Measurements from ENCODE around the gene UGT1A9. TPM values are rescaled to one million over a fixed set of nuclear protein-coding genes. Genes with fewer than 3 reads are reported as not detected.

UGT1A9 gene
- total and polyA plus RNA-seq, 2 of the 13 experiments (the other 11 are each of a cell fraction or from before 2014, with no cell fraction given): 0.07 TPM; not detected in 1

GRCh38 chr2:233756429-233757081 lies 84.9 kb downstream of the UGT1A9 start (continued):
- TF ChIP-seq NFIC (IDR thresholded peaks at IDR 0.05; ENCODE audit: low read length): peak; percentile 98
- TF ChIP-seq NR2C2 (CRISPR knock-in tag; IDR thresholded peaks at IDR 0.05; ENCODE audit: borderline replicate concordance): peak; percentile 82
- TF ChIP-seq MXI1 (IDR thresholded peaks at IDR 0.05; ENCODE audit: borderline replicate concordance, low read depth, low read length): no peak; the same call in 2 of the 3 replicates
- TF ChIP-seq NONO (IDR thresholded peaks at IDR 0.05): no peak
- peak; percentile 90 for TF ChIP-seq NONO (CRISPR knock-in tag; conservative IDR thresholded peaks at IDR 0.05)
- TF ChIP-seq ZFP1 (CRISPR knock-in tag; IDR thresholded peaks at IDR 0.05): peak; percentile 48; the same call in 1 of the 2 replicates
- TF ChIP-seq ZNF503 (CRISPR knock-in tag; IDR thresholded peaks at IDR 0.05): peak; percentile 100
- no peak for TF ChIP-seq TAF15 (IDR thresholded peaks at IDR 0.05; ENCODE audit: low read depth, low read length, poor library complexity, severe bottlenecking)
- peak; percentile 86; the same call in 1 of the 2 replicates for TF ChIP-seq FOXO1 (CRISPR knock-in tag; IDR thresholded peaks at IDR 0.05)
- TF ChIP-seq MED8 (CRISPR knock-in tag; IDR thresholded peaks at IDR 0.05; ENCODE audit: insufficient replicate concordance): peak; percentile 47
- peak; percentile 80; the same call in 1 of the 2 replicates for TF ChIP-seq IKZF5 (CRISPR knock-in tag; IDR thresholded peaks at IDR 0.05)
- TF ChIP-seq CAMTA2 (CRISPR knock-in tag; IDR thresholded peaks at IDR 0.05; ENCODE audit: borderline replicate concordance): no peak
- peak; percentile 51; the same call in 1 of the 2 replicates for TF ChIP-seq ZBTB33 (CRISPR knock-in tag; IDR thresholded peaks at IDR 0.05)
- peak; percentile 95 for TF ChIP-seq HNF4A (CRISPR knock-in tag; IDR thresholded peaks at IDR 0.05)
- TF ChIP-seq HIVEP1 (CRISPR knock-in tag; IDR thresholded peaks at IDR 0.05): no peak
- peak; percentile 99 for TF ChIP-seq NKX3-1 (CRISPR knock-in tag; IDR thresholded peaks at IDR 0.05)
- TF ChIP-seq FOXK1 (CRISPR knock-in tag; IDR thresholded peaks at IDR 0.05; ENCODE audit: borderline replicate concordance, low read depth): peak; percentile 93; the same call in 1 of the 2 replicates
- TF ChIP-seq ATF1 (CRISPR knock-in tag; IDR thresholded peaks at IDR 0.05): peak; percentile 80
- no peak for TF ChIP-seq ZNF687 (CRISPR knock-in tag; IDR thresholded peaks at IDR 0.05)
- no peak for TF ChIP-seq ZSCAN22 (CRISPR knock-in tag; IDR thresholded peaks at IDR 0.05)
